ENCODE data around the gene DDAH2. TPM values are rescaled to one million over a fixed set of nuclear protein-coding genes. Genes with fewer than 3 reads are reported as not detected.

Gene DDAH2
- total RNA-seq, 2 experiments from 2014 or later = 4.6 to 4.9 TPM

DNA sequence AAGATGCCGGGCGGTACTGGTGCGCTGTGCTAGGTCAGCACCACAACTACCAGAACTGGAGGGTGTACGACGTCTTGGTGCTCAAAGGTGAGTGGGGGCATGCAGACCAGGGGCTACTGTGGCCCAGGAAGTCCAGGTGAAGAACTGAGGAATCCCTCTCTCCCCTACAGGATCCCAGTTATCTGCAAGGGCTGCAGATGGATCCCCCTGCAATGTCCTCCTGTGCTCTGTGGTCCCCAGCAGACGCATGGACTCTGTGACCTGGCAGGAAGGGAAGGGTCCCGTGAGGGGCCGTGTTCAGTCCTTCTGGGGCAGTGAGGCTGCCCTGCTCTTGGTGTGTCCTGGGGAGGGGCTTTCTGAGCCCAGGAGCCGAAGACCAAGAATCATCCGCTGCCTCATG, 21.4 kb downstream of the DDAH2 start:
- CTCF ChIA-PET = no interaction called here
- POLR2A ChIA-PET = no interaction called here

DNA sequence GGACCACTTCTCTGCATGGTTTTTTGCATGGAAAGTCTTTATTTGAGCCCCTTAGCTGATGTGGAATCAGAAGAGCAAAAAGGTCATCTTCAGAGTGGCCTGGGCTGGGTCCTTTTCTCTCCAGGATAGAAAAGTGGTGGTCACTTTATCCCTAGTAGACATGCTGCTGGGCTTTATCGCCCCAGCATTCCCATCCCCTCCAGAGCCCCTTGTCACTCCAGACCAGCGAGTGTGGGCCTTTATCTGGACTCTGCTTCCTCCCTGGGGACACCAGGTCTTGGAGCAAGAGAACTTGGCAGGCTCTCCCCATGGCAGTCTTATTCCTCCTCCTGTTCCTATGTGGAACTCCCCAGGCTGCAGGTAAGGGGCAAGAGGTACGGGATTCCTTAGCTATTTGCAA, 22.5 kb downstream of the DDAH2 start, which contains the start of gene LY6G6F:
TSS of gene LY6G6F (plus strand) at position 268 of the 400 bp plus-strand sequence. CDS start at position 309, 41 bp downstream.
- POLR2A ChIA-PET = no interaction called here
- CTCF ChIA-PET = no interaction called here

GRCh38 chr6:31705931-31706330, 23.2 kb downstream of the DDAH2 start:
- CTCF ChIA-PET = no interaction called here
- POLR2A ChIA-PET = no interaction called here

DNA sequence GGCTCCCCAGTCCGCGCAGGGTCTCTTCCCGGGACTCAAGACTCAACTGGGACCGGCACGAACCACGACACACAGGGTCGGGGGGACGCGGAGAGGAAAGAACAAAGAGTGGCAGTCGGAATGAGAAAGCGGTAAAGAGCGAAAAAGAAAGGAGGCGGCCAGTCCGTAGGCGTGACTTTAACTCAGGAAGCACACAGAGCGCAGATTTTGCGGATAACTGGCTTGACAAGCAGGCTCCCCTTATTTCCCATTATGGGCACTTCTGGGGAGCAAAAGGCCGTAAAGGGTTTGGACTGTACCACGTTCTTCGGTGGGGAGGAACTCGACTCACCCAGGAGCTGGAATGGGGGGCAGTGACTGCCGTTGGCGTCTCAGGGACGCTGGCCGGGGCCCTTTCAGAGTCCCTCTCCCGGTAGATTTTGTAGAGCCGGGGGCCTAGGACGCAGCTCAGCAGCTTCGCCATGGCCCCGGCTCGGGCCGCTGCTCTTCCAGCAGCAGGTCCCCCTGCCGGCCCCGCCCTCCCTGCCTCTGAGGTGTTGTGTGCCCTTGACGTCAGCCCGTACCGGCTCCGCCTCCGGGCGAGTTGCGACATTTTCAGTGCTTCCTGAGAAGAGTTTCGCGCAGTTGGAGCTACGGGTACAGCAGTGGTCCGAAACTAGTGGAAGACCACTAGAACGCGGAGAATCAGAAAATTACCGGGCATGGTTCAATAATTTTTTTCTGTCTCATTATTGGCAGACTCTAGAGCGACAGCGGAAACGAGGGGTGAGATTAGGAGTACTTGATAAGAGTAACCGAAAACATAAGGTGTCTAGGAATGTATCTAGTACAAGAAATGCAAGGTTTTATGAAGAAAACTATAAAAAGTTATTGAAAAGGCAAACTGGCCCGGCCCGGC, 26.0 kb downstream of the DDAH2 start, which contains the start of gene ABHD16A:
TSS of gene ABHD16A (minus strand) at position 506 of the 898 bp plus-strand sequence. CDS start at position 463, 43 bp downstream.
- ChIA-PET POLR2A (interaction anchor here (0.5 to 1.3 kb wide), 6 partner anchors 9 to 160 kb away, joined by 3 to 6 read pairs (median 3); partner anchors contain the start of genes BAG6, GPANK1, HSPA1B and NEU1), CTCF (interaction anchor here (1.0 to 2.1 kb wide), 5 partner anchors 16 to 125 kb away, joined by 3 to 5 read pairs (median 3); partner anchors contain the start of genes HSPA1B and LY6G5C)

DNA sequence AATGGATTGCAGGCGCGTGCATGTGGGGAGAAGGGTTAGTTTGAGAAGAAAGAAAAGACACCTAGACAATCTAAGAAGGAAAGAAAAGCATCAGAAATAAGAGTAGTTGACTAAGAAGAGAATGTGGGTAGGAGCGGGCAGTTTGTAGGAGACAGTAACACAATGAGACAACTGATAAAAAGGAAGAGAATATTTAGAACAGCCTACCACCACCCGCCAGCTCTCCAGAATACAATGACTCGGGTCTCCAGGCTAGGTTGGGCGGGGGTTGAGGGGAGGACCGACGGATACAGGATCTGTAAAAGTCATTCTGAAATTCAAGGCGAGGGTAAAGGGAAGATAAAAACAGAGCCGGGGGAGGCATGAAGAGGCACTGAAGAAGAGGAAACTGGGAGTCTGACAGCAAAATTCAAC, 26.7 kb downstream of the DDAH2 start:
- CTCF ChIA-PET = interaction anchor here (1.4 to 2.1 kb wide), 3 partner anchors 18 to 78 kb away, joined by 3 to 5 read pairs (median 4); partner anchors contain the start of gene LY6G5C

GRCh38 chr6:31701666-31702404, 27.3 kb downstream of the DDAH2 start:
- ChIA-PET CTCF (interaction anchor here (0.6 to 1.8 kb wide), 3 partner anchors 18 to 162 kb away, joined by 3 to 4 read pairs (median 3); no protein-coding TSS in a partner anchor), POLR2A (no interaction called here)

More for the DNA sequence above, 26.7 kb downstream of the DDAH2 start:
- POLR2A ChIA-PET = interaction anchor here (1.1 kb wide), 1 partner anchor 160 kb away, joined by 3 read pairs; the partner anchor contains the start of gene NEU1

DNA sequence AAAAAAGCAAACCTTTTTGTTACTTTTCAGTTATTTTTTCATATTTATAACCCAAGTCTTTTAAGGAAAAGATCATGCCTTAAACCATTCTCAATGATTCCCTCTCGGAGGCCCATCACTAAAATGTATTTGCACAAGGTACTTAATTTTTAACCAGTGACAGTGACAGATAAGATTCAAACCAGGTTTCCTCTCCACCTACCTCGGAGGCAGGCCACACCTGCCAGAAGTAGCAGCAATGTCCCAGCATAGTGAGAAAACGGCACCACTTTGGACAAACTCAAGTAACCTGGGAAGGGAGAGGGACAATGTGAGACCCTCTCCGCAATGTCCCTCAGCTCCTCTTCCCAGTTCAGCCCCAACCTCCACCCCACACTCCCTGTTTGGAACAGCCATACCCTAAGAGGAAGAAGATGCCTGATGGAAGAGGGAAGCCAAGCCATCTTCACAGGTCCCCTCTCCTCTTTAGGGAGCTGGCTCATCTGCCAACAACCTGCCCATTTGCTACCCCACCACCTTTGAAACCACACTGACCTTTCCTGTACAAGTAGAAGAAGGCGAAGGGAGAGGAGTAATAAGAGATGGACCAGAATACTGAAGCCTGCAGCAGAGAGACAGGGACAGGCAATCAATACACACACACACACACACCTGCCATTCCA, 28.2 kb downstream of the DDAH2 start:
- ChIA-PET CTCF (no interaction called here), POLR2A (interaction anchor here (0.6 kb wide), 1 partner anchor 134 kb away, joined by 5 read pairs; no protein-coding TSS in a partner anchor)

DNA sequence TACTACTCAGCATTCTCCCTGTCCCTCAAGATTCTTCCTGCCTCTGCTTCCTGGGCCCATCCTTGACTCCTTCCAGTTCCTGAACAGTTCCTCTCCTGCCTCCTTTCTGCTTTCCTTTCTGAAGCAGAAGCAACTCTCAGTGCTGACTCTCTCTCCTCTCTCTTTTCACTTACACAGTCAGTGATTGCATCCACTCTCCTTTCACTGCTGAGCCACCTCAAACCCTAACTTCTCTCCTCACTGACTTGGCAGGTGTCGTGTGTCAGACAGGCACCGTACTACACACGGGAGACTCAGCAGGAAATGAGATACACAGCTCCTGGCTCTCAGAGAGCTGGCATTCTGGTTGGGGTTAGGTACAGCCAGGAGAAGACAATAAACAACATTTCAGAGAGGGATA, 31.5 kb downstream of the DDAH2 start:
- ChIA-PET CTCF (no interaction called here), POLR2A (no interaction called here)

DNA sequence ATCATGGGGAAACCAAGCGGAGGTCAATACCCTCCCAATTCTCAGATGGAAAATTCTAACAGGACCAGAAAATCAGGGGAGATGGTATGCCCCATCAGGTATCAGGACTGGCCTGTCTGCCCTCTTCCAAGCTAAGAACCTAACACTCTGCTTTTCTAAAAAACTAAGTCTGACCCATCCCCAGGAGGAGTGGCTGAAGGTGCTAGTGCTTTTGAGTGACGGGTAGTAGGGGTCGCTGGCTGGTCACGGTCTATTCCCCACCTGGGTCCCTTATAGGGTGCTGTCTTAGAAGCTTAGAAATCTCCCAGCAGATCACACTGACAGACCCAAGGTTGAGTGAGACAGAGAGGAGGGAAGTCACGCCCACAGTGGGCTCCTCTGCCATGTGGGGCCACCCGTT, 35.6 kb downstream of the DDAH2 start:
- CTCF ChIA-PET = interaction anchor here (0.6 to 2.5 kb wide), 4 partner anchors 9 to 97 kb away, joined by 3 to 8 read pairs (median 4); partner anchors contain the start of gene LY6G5C
- POLR2A ChIA-PET = interaction anchor here (0.5 to 0.9 kb wide), 3 partner anchors 10 to 137 kb away, joined by 3 to 7 read pairs (median 3); partner anchors contain the start of gene ABHD16A

GRCh38 chr6:31692886-31693285, 36.2 kb downstream of the DDAH2 start:
- POLR2A ChIA-PET = interaction anchor here (0.5 kb wide), 1 partner anchor 40 kb away, joined by 3 read pairs; no protein-coding TSS in a partner anchor
- CTCF ChIA-PET = interaction anchor here (0.6 to 2.5 kb wide), 4 partner anchors 9 to 226 kb away, joined by 3 to 8 read pairs (median 3); no protein-coding TSS in a partner anchor

GRCh38 chr6:31692353-31692752, 36.7 kb downstream of the DDAH2 start:
- CTCF ChIA-PET = interaction anchor here (1.4 to 1.9 kb wide), 2 partner anchors 12 to 24 kb away, joined by 3 to 7 read pairs; partner anchors contain the start of gene LY6G5C

GRCh38 chr6:31691564-31692108, 37.5 kb downstream of the DDAH2 start:
- POLR2A ChIA-PET = no interaction called here
- CTCF ChIA-PET = interaction anchor here (1.4 to 1.9 kb wide), 2 partner anchors 11 to 23 kb away, joined by 3 to 7 read pairs; partner anchors contain the start of gene LY6G5C

More at GRCh38 chr6:31692353-31692752, 36.7 kb downstream of the DDAH2 start:
- POLR2A ChIA-PET = no interaction called here

DNA sequence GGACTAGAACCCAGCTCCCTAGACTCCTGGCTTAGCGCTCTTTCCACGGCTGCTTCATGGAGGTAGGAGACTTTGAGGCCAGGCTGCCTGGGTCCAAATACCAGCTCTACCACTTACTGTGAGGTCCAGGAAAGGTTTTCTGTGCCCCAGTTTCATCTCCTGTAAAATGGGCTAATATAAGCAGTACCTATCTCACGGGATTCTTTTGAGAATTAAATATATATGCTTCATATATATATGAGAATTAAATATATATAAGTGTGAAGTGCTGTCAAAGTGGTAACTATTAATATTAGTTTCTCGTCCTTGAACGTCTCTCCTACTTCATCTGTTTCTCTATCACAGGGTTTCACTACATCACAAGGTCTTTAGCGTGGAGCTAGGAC, 38.0 kb downstream of the DDAH2 start:
- POLR2A ChIA-PET = no interaction called here

GRCh38 chr6:31690231-31691077, 38.6 kb downstream of the DDAH2 start:
- POLR2A ChIA-PET = interaction anchor here (0.6 kb wide), 1 partner anchor 1628 kb away, joined by 3 read pairs; no protein-coding TSS in a partner anchor
- CTCF ChIA-PET = interaction anchor here (0.5 to 1.9 kb wide), 4 partner anchors 10 to 45 kb away, joined by 3 to 7 read pairs (median 3); partner anchors contain the start of gene LY6G5C

More for the DNA sequence above, 38.0 kb downstream of the DDAH2 start:
- CTCF ChIA-PET = interaction anchor here (0.5 to 1.9 kb wide), 3 partner anchors 10 to 44 kb away, joined by 3 to 7 read pairs (median 3); partner anchors contain the start of gene LY6G5C

- POLR2A ChIA-PET = no interaction called here
- CTCF ChIA-PET = interaction anchor here (1.3 kb wide), 1 partner anchor 9 kb away, joined by 3 read pairs; no protein-coding TSS in a partner anchor
Observed at GRCh38 chr6:31689249-31690110, 39.6 kb downstream of the DDAH2 start.

Data from activated CD8-positive, alpha-beta memory T cell treated with anti-CD3 and anti-CD28 coated beads for 36 hours (primary cell).